HuH-7 (cell line): ENCODE data around the gene ZBTB18.

Source experiments
- DNase-seq: peaks from one replicate; pipeline ENCODE4 v3.0.0; 2011; ENCODE audit warnings: low spot score

ZBTB18 gene

GRCh38 chr1:244089561-244089960 lies 38.5 kb downstream of the ZBTB18 start:
- no peak for DNase-seq

GRCh38 chr1:244090645-244091044 lies 39.6 kb downstream of the ZBTB18 start:
- no peak for DNase-seq

GRCh38 chr1:244092293-244092963 lies 41.3 kb downstream of the ZBTB18 start:
- no peak for DNase-seq

DNA sequence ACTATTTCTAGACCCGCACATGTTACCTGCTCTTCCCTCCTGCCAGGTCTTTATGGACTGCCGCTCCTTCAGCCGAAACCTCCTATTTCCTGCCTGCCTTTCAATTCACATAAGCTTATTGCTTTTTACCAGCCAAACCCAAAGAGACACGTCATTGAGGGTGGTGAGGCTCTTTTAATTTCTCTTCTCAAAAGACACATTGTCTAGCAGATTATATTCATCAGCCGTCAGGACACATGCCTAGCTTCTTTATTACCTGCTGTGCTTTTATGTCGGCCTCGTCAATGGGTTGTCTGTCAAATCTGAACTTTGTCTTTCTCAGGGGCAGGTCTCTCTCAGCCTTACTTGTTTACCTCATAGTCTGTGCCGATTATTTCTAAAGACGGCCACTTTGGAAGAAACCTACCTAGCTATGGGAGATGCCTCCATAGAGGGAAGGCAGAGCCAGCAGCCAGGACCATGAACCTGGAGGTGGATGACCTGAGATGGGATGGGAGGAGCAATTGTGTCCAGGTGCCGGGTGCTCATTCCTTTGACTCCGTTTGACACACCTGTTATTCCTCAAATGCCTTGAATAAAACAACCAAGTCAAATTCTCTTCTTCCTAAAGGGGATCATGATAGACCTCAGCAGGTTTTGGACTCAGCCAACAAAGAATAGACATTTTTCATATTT lies 42.0 kb downstream of the ZBTB18 start:
- DNase-seq, result no peak

DNA sequence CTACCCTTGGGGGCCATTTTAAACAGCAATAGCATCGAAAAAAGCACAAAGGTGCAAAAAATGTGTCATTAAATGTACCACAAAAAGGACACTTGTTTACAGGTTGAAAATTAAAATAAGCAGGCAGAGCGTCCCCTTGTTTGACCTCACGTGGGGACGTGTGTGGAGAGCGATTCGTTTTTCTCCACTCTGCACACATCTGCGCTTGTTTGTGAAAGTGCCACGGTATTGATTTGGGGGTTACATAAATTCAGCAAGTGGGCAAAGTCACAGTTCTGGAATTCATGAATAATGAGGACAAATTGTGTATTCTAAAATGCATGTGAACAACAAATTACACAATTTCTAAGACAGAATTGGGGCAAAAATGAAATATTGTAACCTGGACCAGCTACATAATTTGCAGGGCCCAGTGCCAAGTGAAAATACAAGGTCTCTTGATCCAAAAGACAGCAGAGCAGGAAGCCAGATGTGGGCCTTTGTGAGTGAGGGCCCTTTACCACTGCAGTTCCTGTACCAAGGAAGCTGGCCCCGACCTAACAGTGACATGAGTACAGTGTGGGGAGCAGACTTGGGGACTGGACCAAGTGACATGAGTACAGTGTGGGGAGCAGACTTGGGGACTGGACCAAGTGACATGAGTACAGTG lies 43.9 kb downstream of the ZBTB18 start:
- no peak for DNase-seq

DNA sequence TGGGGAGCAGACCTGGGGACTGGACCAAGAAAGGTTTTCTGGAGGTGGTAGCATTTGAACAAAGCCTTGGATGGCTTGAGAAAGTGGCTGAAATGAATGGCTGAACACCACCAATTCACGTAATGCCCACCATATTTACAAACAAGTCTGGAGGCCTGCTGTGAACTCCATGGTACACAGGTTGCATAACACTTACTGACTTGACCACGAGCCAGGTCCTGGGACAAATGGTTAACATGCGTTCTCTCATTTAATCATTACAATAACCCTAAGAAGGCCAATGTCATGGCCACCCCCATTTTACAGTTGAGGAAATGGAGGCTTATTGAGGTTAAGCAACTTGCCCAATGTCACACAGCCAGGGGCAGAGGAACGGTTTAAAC lies 44.4 kb downstream of the ZBTB18 start:
- no peak for DNase-seq

GRCh38 chr1:244096066-244096610 lies 45.1 kb downstream of the ZBTB18 start:
- DNase-seq, result no peak

GRCh38 chr1:244096691-244097090 lies 45.6 kb downstream of the ZBTB18 start:
- DNase-seq, result no peak

GRCh38 chr1:244097523-244098405 lies 46.7 kb downstream of the ZBTB18 start:
- DNase-seq, result no peak

GRCh38 chr1:244099258-244099930 lies 48.3 kb downstream of the ZBTB18 start:
- DNase-seq, result no peak

- no peak for DNase-seq
These were observed 49.2 kb downstream of the ZBTB18 start for GRCh38 chr1:244100276-244100675.

DNA sequence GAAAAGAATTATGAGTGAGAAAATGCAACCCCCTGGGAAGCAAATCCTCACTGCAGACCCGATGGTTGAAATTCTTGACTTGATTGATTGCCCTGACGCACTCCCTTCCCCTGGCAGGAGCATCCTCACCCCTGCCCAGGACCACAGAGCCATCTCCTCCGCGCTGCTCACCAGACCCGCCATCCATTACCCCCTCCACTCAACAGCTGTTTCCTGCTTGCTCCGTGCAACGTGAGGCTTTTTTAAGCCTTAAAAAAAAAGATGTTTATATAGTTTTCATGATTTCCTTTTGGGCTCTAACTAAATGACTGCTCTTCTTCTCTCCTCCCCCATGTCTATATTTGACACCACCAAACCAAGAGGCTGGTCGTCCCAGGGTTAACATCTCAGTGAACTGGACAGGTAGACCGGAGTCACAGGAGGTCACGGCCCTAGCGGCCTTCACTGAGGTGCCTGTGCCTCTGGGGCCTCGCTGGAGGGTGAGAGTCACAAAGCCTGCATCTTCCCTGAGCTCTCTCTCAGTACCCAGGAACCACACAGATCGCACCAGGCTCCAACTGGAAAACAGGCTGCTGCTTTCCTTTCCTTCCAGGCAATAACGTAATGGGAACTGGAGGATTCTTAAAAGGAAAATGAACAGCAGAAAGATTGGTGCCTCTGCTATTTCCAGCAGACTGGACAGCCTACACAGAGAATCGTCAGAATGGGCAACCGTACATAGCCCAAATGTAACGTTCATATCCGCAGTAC lies 49.8 kb downstream of the ZBTB18 start:
- no peak for DNase-seq

DNA sequence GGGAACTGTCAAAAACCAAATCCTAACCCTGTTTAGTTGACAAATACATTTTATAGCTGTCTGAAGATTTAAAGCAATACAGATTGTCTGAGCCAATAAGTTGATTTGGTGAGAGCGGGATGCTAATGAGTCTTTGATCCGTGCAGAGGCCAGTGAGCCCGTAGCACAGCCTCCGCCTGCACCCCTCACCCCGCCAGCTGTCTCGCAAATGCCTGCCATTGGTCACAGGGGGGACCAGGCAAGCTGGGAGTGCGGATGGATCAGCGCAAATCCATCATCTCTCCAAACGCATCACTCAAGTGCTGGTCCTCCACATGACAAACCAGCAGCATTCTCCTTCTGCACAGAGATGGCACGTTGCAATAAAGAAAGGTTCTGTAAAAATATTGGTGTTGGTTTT lies 51.0 kb downstream of the ZBTB18 start:
- DNase-seq, result no peak

DNA sequence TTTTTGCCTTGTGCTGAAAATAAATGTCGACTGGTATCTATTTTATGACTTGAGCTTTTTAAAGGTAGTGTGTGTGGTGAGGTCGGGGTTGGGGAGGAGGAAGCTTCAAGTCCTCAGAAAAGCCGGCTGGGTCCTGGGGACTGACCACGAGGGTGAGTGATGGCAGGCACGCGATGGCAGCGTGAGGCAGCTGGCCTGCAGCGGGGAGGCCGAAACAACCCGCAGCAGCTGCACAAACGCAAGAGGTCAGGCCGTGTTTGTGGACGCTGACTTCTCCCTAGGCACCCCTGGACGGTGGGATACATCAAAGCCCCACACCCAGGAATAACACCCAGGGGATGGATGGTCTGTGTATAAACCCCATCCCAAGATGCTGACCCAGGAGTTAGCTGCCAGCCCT lies 51.4 kb downstream of the ZBTB18 start:
- DNase-seq, result no peak

- DNase-seq, result no peak
These were observed 53.4 kb downstream of the ZBTB18 start for GRCh38 chr1:244104309-244105060.

DNA sequence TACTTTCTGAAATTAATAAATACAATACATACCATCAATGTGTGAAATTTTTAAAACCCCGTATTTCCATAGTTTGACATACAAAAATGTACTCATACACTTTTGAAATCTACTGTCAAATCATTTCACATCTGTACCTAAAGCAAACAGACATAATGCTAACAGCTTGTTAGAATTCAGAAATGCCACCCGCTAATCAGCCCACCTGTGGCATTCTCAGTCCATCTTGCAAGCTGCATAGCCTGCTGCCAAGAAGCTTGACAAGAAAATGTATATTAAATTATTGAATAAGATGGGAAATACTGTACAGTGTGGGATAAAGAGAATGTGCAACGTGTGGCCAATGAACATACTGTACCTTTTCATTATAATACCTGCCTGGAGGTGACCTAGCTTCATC lies 55.1 kb downstream of the ZBTB18 start:
- DNase-seq, result no peak
